IPS-15b (cell line): Measurements from ENCODE around the gene SLC38A1.
"Not testable (repeated sequence)": the region's sequence is repeated elsewhere in the genome, so short reads cannot be mapped to it uniquely, and the experiment has no call there.

ENCODE experiments used
- H3K27me3 ChIP-seq: one replicate; pipeline ENCODE4 v1.6.1; 2013; ENCODE audit warnings: low read length; ENCODE audit not compliant: control insufficient read depth, insufficient read depth
- H3K36me3 ChIP-seq: one replicate; pipeline ENCODE4 v1.6.1; 2013; ENCODE audit warnings: low read length; ENCODE audit not compliant: control insufficient read depth, insufficient read depth
- H3K4me1 ChIP-seq: one replicate; pipeline ENCODE4 v1.6.1; 2013; ENCODE audit warnings: mild to moderate bottlenecking, low read length; ENCODE audit not compliant: control insufficient read depth, insufficient read depth
- H3K4me3 ChIP-seq: one replicate; pipeline ENCODE4 v1.5.1; 2013; ENCODE audit warnings: low read depth, low read length
- H3K9ac ChIP-seq: one replicate; pipeline ENCODE4 v1.6.1; 2013; ENCODE audit warnings: low read depth, mild to moderate bottlenecking, low read length
- H3K9me3 ChIP-seq: one replicate; pipeline ENCODE4 v1.6.1; 2013; ENCODE audit warnings: mild to moderate bottlenecking, low read length; ENCODE audit not compliant: control insufficient read depth, insufficient read depth

SLC38A1 gene

GRCh38 chr12:46268583-46269428 lies at the start of gene SLC38A1:
SLC38A1 (minus strand) TSS chr12:46269043; CDS start chr12:46239800, 29,243 bp downstream.
- Histone ChIP-seq H3K4me1 (peaks cover 19% of the 10 kb centered on the region), H3K27me3 (no peaks in the 10 kb centered on the region), H3K4me3 (peak within 1 kb of the TSS; percentile 93)

GRCh38 chr12:46318037-46318436 lies 49.2 kb upstream of the SLC38A1 start:
- no peak overlapping the region for H3K9ac ChIP-seq
- H3K36me3 ChIP-seq: no peaks in the 10 kb centered on the region
- no peak overlapping the region for H3K4me3 ChIP-seq
- no peaks in the 10 kb centered on the region for H3K27me3 ChIP-seq
- H3K4me1 ChIP-seq: peaks cover 16% of the 10 kb centered on the region
- H3K9me3 ChIP-seq: peaks cover 11% of the 10 kb centered on the region

More at GRCh38 chr12:46268583-46269428, at the start of gene SLC38A1:
- peak within 1 kb of the TSS; percentile 98 for H3K9ac ChIP-seq
- H3K36me3 ChIP-seq: no peaks in the 10 kb centered on the region
- no peaks in the 10 kb centered on the region for H3K9me3 ChIP-seq

GRCh38 chr12:46304070-46304469 lies 35.2 kb upstream of the SLC38A1 start:
- Histone ChIP-seq H3K9ac (no peak overlapping the region), H3K9me3 (no peaks in the 10 kb centered on the region), H3K4me1 (peaks cover 7% of the 10 kb centered on the region), H3K27me3 (no peaks in the 10 kb centered on the region), H3K36me3 (no peaks in the 10 kb centered on the region), H3K4me3 (no peak overlapping the region)

- H3K9ac ChIP-seq: no peak overlapping the region
- H3K4me1 ChIP-seq: peaks cover 7% of the 10 kb centered on the region
- H3K27me3 ChIP-seq: no peaks in the 10 kb centered on the region
- H3K4me3 ChIP-seq: no peak overlapping the region
- H3K36me3 ChIP-seq: no peaks in the 10 kb centered on the region
- no peaks in the 10 kb centered on the region for H3K9me3 ChIP-seq
These were observed 34.3 kb upstream of the SLC38A1 start for GRCh38 chr12:46303039-46303666.

- Histone ChIP-seq H3K9ac (no peak overlapping the region), H3K36me3 (no peaks in the 10 kb centered on the region), H3K4me1 (peaks cover 7% of the 10 kb centered on the region), H3K9me3 (no peaks in the 10 kb centered on the region), H3K27me3 (no peaks in the 10 kb centered on the region), H3K4me3 (no peak overlapping the region)
These were observed 32.1 kb upstream of the SLC38A1 start for GRCh38 chr12:46300910-46301309.

GRCh38 chr12:46299851-46300250 lies 31.0 kb upstream of the SLC38A1 start:
- H3K9ac ChIP-seq: no peak overlapping the region
- no peak overlapping the region for H3K4me3 ChIP-seq
- H3K27me3 ChIP-seq: no peaks in the 10 kb centered on the region
- H3K4me1 ChIP-seq: peaks cover 7% of the 10 kb centered on the region
- no peaks in the 10 kb centered on the region for H3K9me3 ChIP-seq
- H3K36me3 ChIP-seq: no peaks in the 10 kb centered on the region

GRCh38 chr12:46298261-46298660 lies 29.4 kb upstream of the SLC38A1 start:
- Histone ChIP-seq H3K4me1 (peaks cover 7% of the 10 kb centered on the region), H3K4me3 (no peak overlapping the region), H3K9me3 (no peaks in the 10 kb centered on the region), H3K27me3 (no peaks in the 10 kb centered on the region), H3K9ac (no peak overlapping the region), H3K36me3 (no peaks in the 10 kb centered on the region)

- Histone ChIP-seq H3K36me3 (no peaks in the 10 kb centered on the region), H3K4me1 (peaks cover 7% of the 10 kb centered on the region), H3K27me3 (no peaks in the 10 kb centered on the region), H3K9ac (no peak overlapping the region), H3K4me3 (no peak overlapping the region), H3K9me3 (no peaks in the 10 kb centered on the region)
These were observed 28.0 kb upstream of the SLC38A1 start for GRCh38 chr12:46296822-46297221.

- Histone ChIP-seq H3K9me3 (no peaks in the 10 kb centered on the region), H3K4me3 (no peak overlapping the region), H3K4me1 (no peaks in the 10 kb centered on the region)
These were observed 24.0 kb upstream of the SLC38A1 start for GRCh38 chr12:46292754-46293402.

GRCh38 chr12:46291953-46292352 lies 23.1 kb upstream of the SLC38A1 start:
- not testable (repeated sequence) for H3K4me3 ChIP-seq, H3K9ac ChIP-seq, H3K27me3 ChIP-seq, H3K9me3 ChIP-seq, H3K36me3 ChIP-seq, H3K4me1 ChIP-seq

More at GRCh38 chr12:46292754-46293402, 24.0 kb upstream of the SLC38A1 start:
- Histone ChIP-seq H3K36me3 (no peaks in the 10 kb centered on the region), H3K9ac (no peak overlapping the region), H3K27me3 (no peaks in the 10 kb centered on the region)

- not testable (repeated sequence) for H3K27me3 ChIP-seq, H3K9me3 ChIP-seq, H3K36me3 ChIP-seq, H3K9ac ChIP-seq, H3K4me3 ChIP-seq, H3K4me1 ChIP-seq
These were observed 16.3 kb upstream of the SLC38A1 start for GRCh38 chr12:46285177-46285576.
